Panc1 (cell line): ENCODE data around the gene CPT1B. TPM values are rescaled to one million over a fixed set of nuclear protein-coding genes. Genes with fewer than 3 reads are reported as not detected.

Experiments used
- ATAC-seq: fragments of 200-7000 bp; cut with Tn5 transposase; 2 replicates; pipeline ENCODE4 v1.9.1; 2020; ENCODE audit warnings: mild to moderate bottlenecking, moderate library complexity
- BruUV-seq: library from RNA; stranded (reverse); fragments of 400-500 nt; replicated peaks from 2 replicates; lab custom pipeline; 2021; lab: Mats Ljungman, UMichigan
- CTCF ChIA-PET: fragments of 300-600 bp; sonication (Branson Sonifier 250); formaldehyde crosslinking; loops from one replicate; lab custom pipeline; 2022; ENCODE audit warnings: antibody characterized with exemption; lab: Charles Lee
- POLR2A ChIA-PET: fragments of 300-600 bp; sonication (Branson Sonifier 250); formaldehyde crosslinking; loops from one replicate; lab custom pipeline; 2022; ENCODE audit warnings: antibody characterized with exemption; lab: Charles Lee
- DNase-seq: peaks from one replicate; pipeline ENCODE4 v3.0.0-alpha.2; 2010; ENCODE audit warnings: low read depth, low spot score
- H3K27ac ChIP-seq: 2 replicates; pipeline ENCODE4 v1.5.1; 2011; ENCODE audit warnings: mild to moderate bottlenecking, low read length, inconsistent platforms
- H3K27me3 ChIP-seq: fragments of 200-500 bp; sonication (Bioruptor generic); 2 replicates; pipeline ENCODE4 v1.6.0; 2014; ENCODE audit warnings: low read length, inconsistent platforms; ENCODE audit not compliant: control insufficient read depth, insufficient read depth
- H3K36me3 ChIP-seq: fragments of 200-500 bp; sonication (Bioruptor generic); 2 replicates; pipeline ENCODE4 v1.5.1; 2014; ENCODE audit warnings: inconsistent platforms, mild to moderate bottlenecking, low read length, moderate library complexity; ENCODE audit not compliant: control insufficient read depth, insufficient read depth
- H3K4me1 ChIP-seq: 2 replicates; pipeline ENCODE4 v1.5.1; 2011; ENCODE audit warnings: inconsistent platforms, mild to moderate bottlenecking, low read length, moderate library complexity; ENCODE audit not compliant: control insufficient read depth, insufficient read depth
- H3K4me3 ChIP-seq, 2 experiments: 2 replicates each; pipeline ENCODE4 v1.5.1; 2011 to 2012; ENCODE audit warnings: low read depth in 2 of 2, low read length in 2 of 2, mild to moderate bottlenecking in 2 of 2, inconsistent platforms in 1 of 2, moderate library complexity in 1 of 2
- H3K9me3 ChIP-seq: fragments of 200-500 bp; sonication (Bioruptor generic); 2 replicates; pipeline ENCODE4 v1.5.1; 2014; ENCODE audit warnings: low read depth, mild to moderate bottlenecking, inconsistent platforms, low read length, moderate library complexity; ENCODE audit not compliant: control insufficient read depth, insufficient read depth
- CTCF ChIP-seq: fragments of 450-650 bp; IDR thresholded peaks from 2 replicates; pipeline ENCODE4 v1.5.1; 2017; ENCODE audit warnings: mild to moderate bottlenecking
- POLR2AphosphoS5 ChIP-seq: IDR thresholded peaks from 2 replicates; pipeline ENCODE4 v1.6.1; 2012; ENCODE audit warnings: mild to moderate bottlenecking, low read depth, low read length, moderate library complexity
- REST ChIP-seq, 2 experiments: IDR thresholded peaks; 2 replicates each; pipeline ENCODE4 v1.6.1; 2011 to 2012; ENCODE audit warnings: low read depth in 2 of 2, control low read depth in 1 of 2, low read length in 1 of 2, mild to moderate bottlenecking in 1 of 2, moderate library complexity in 1 of 2; ENCODE audit not compliant: insufficient read depth in 1 of 2
- SIN3A ChIP-seq: IDR thresholded peaks from 2 replicates; pipeline ENCODE4 v1.6.1; 2012; ENCODE audit warnings: low read depth, mild to moderate bottlenecking, low read length, moderate library complexity, borderline replicate concordance; ENCODE audit not compliant: insufficient read depth
- TCF7L2 ChIP-seq: IDR thresholded peaks from 2 replicates; pipeline ENCODE4 v1.6.1; 2011; ENCODE audit warnings: mild to moderate bottlenecking, low read depth, low read length, inconsistent platforms
- in situ Hi-C: cut with HindIII; loops from 2 replicates; pipeline ENCODE4 v1.10.0; 2016; ENCODE audit warnings: low sequenced_read_pairs, low pct_unique_long_range_greater_than_20kb
- intact Hi-C: fragments of 100-400 bp; cut with micrococcal nuclease; formaldehyde crosslinking; loops from one replicate; pipeline ENCODE4 v1.10.0; 2022; ENCODE audit not compliant: unreplicated experiment
- total RNA-seq: library from RNA; stranded (reverse); gene quantifications from one replicate; pipeline ENCODE4 v1.2.1, GENCODE V29; 2021; ENCODE audit not compliant: unreplicated experiment

The CPT1B gene
- total RNA-seq, 1 experiment from 2014 or later: 18.4 TPM

- ChIA-PET CTCF (no interaction called here), POLR2A (no interaction called here)
- no peak for DNase-seq
- no TSS peak for BruUV-seq
- Histone ChIP-seq H3K27me3 (no peaks in the 10 kb centered on the region), H3K4me1 (peaks cover 3% of the 10 kb centered on the region; the same call in 1 of the 2 replicates), H3K4me3 (no peak overlapping the region), H3K36me3 (no peaks in the 10 kb centered on the region), H3K27ac (no peak overlapping the region), H3K9me3 (no peaks in the 10 kb centered on the region)
- no peak for ATAC-seq
- intact Hi-C loops (no loop called here), in situ Hi-C loops (no loop called here)
- no peak for TF ChIP-seq SIN3A
- TF ChIP-seq CTCF: no peak
Observed at GRCh38 chr22:50597097-50597496, 18.9 kb upstream of the CPT1B start.

- Histone ChIP-seq H3K36me3 (no peaks in the 10 kb centered on the region), H3K9me3 (no peaks in the 10 kb centered on the region), H3K27ac (no peak overlapping the region), H3K4me1 (no peaks in the 10 kb centered on the region), H3K27me3 (no peaks in the 10 kb centered on the region), H3K4me3 (no peak overlapping the region)
- CTCF ChIA-PET: no interaction called here
- TF ChIP-seq REST (IDR thresholded peaks at IDR 0.05; ENCODE audit: insufficient read depth in 1 of 2, low read depth in 2 of 2, low read length in 1 of 2) (no peak), CTCF (no peak), POLR2AphosphoS5 (no peak), TCF7L2 (no peak), SIN3A (no peak)
- in situ Hi-C loops: no loop called here
- BruUV-seq: no TSS peak
- intact Hi-C loops: no loop called here
- ATAC-seq (no peak), DNase-seq (no peak)
- POLR2A ChIA-PET: no interaction called here
Observed at GRCh38 chr22:50595189-50595588, 17.0 kb upstream of the CPT1B start.
